Skeletal muscle tissue (tissue), 4 donors: ENCODE measurements around the gene OR56A1. TPM values are rescaled to one million over a fixed set of nuclear protein-coding genes. Genes with fewer than 3 reads are reported as not detected.
"Not testable (repeated sequence)": the region's sequence is repeated elsewhere in the genome, so short reads cannot be mapped to it uniquely, and the experiment has no call there.

Experiments
- H3K27ac ChIP-seq: one replicate; pipeline ENCODE4 v1.7.0; 2013; ENCODE audit warnings: mild to moderate bottlenecking, low read depth, low read length, inconsistent platforms
- H3K27me3 ChIP-seq, 3 donors: one replicate each; pipeline ENCODE4 v1.7.0; 2013; ENCODE audit warnings: low read length in 3 of 3; ENCODE audit not compliant: control insufficient read depth in 3 of 3, insufficient read depth in 3 of 3
- H3K36me3 ChIP-seq, 3 donors: one replicate each; pipeline ENCODE4 v1.7.0; 2013; ENCODE audit warnings: low read length in 3 of 3; ENCODE audit not compliant: control insufficient read depth in 3 of 3, insufficient read depth in 3 of 3
- H3K4me1 ChIP-seq, 3 donors: one replicate each; pipeline ENCODE4 v1.7.0; 2013; ENCODE audit warnings: low read length in 3 of 3, mild to moderate bottlenecking in 3 of 3; ENCODE audit not compliant: control insufficient read depth in 3 of 3, insufficient read depth in 3 of 3
- H3K4me3 ChIP-seq, 3 donors: one replicate each; pipeline ENCODE4 v1.7.0; 2013; ENCODE audit warnings: low read length in 3 of 3
- H3K9ac ChIP-seq, 3 donors: one replicate each; pipeline ENCODE4 v1.7.0; 2013; ENCODE audit warnings: low read length in 3 of 3, mild to moderate bottlenecking in 3 of 3, moderate library complexity in 2 of 3, low read depth in 1 of 3
- H3K9me3 ChIP-seq, 3 donors: one replicate each; pipeline ENCODE4 v1.7.0; 2013; ENCODE audit warnings: low read length in 3 of 3; ENCODE audit not compliant: control insufficient read depth in 3 of 3
- total RNA-seq: library from RNA; depleted of rRNA; stranded (reverse); fragments of >200 nt; gene quantifications from one replicate; pipeline ENCODE4 v1.2.3, GENCODE V29; 2014
- donor health status: Osteomylitis.

Gene OR56A1
- total RNA-seq, result under 0.01 TPM

DNA sequence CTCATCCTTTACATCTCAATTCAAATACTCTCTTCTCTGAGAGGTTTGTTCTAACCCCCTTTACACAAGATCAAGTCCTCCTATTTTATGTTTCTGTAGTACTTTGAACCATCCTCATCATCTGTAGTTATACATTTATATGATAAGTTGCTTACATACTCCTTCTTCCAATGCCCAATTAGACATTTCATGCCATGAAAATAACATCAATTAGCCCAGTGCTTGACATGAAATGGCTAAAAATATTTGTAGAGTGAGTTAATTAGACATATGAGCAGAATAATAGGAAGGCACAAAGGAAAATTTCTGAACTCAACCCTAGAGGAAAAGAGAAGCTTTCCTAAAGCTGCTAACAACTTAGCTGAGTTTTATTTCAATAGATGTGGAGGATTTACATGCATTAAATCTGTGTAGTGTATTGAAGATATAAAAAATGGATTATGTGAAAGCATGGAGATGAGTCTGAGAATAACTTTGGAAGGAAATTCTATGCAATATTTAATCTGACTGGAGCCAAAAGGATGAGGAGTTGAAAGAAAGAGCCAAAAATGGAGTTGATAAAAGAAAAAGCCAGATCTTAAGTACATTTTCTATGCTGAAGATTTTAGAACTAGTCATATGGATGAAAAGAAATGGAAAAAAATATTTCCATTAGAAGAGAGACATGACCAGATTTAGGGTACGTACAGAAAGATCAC lies at the start of gene OR56A1:
OR56A1 (minus strand) TSS at position 51 of the 698 bp plus-strand sequence. CDS start 3,066 bp downstream, outside the sequence.
- Histone ChIP-seq H3K9me3 (no peaks in the 10 kb centered on the region), H3K9ac (no peak within 1 kb of the TSS), H3K27ac (no peak within 1 kb of the TSS), H3K4me3 (no peak within 1 kb of the TSS), H3K36me3 (no peaks in the 10 kb centered on the region), H3K4me1 (no peaks in the 10 kb centered on the region), H3K27me3 (no peaks in the 10 kb centered on the region)

DNA sequence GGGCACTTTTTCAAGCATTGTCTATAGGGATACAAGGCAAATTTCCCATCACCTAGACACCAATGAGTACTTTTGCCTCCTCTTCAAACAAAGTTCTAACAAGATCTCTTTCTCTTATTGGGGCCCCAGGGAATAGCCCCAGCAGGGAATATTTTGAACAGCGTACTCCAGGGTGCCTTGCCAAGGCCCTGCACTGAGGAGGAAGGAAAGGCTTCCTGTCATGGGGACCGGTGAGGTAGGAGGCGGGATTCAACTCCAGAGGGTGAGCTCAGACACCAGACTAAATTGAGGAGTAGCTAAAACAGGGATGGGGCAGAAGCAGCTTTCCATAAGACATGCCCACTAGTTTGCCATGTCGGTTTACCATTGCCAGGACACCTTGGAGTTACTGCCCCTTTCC lies 48.9 kb upstream of the OR56A1 start:
- H3K9ac ChIP-seq, result no peak overlapping the region
- no peaks in the 10 kb centered on the region for H3K4me1 ChIP-seq
- no peak overlapping the region for H3K4me3 ChIP-seq
- H3K27ac ChIP-seq, result no peak overlapping the region
- no peaks in the 10 kb centered on the region for H3K9me3 ChIP-seq
- H3K27me3 ChIP-seq, result no peaks in the 10 kb centered on the region
- no peaks in the 10 kb centered on the region for H3K36me3 ChIP-seq

GRCh38 chr11:6077723-6078122 lies 47.2 kb upstream of the OR56A1 start:
- Histone ChIP-seq H3K36me3 (no peaks in the 10 kb centered on the region), H3K9ac (no peak overlapping the region), H3K27ac (no peak overlapping the region), H3K9me3 (no peaks in the 10 kb centered on the region), H3K4me1 (no peaks in the 10 kb centered on the region), H3K27me3 (no peaks in the 10 kb centered on the region), H3K4me3 (no peak overlapping the region)

GRCh38 chr11:6076443-6076842 lies 45.9 kb upstream of the OR56A1 start:
- H3K4me3 ChIP-seq, H3K27me3 ChIP-seq, H3K36me3 ChIP-seq, H3K9ac ChIP-seq, H3K9me3 ChIP-seq, H3K4me1 ChIP-seq, H3K27ac ChIP-seq: not testable (repeated sequence)

GRCh38 chr11:6067502-6067901 lies 36.9 kb upstream of the OR56A1 start:
- Histone ChIP-seq H3K9ac (no peak overlapping the region), H3K9me3 (no peaks in the 10 kb centered on the region)

GRCh38 chr11:6062691-6063358 lies 32.3 kb upstream of the OR56A1 start:
- Histone ChIP-seq H3K27me3 (no peaks in the 10 kb centered on the region), H3K9ac (no peak overlapping the region), H3K4me1 (no peaks in the 10 kb centered on the region), H3K9me3 (no peaks in the 10 kb centered on the region), H3K36me3 (no peaks in the 10 kb centered on the region), H3K4me3 (no peak overlapping the region), H3K27ac (no peak overlapping the region)

More at GRCh38 chr11:6067502-6067901, 36.9 kb upstream of the OR56A1 start:
- Histone ChIP-seq H3K27ac (no peak overlapping the region), H3K4me1 (no peaks in the 10 kb centered on the region), H3K27me3 (no peaks in the 10 kb centered on the region), H3K4me3 (no peak overlapping the region), H3K36me3 (no peaks in the 10 kb centered on the region)

GRCh38 chr11:6061475-6061874 lies 30.9 kb upstream of the OR56A1 start:
- peaks cover 0 to 2% (median 0%) of the 10 kb centered on the region in 3 donors for H3K27me3 ChIP-seq
- no peaks in the 10 kb centered on the region for H3K9me3 ChIP-seq
- no peak overlapping the region for H3K4me3 ChIP-seq
- no peak overlapping the region for H3K9ac ChIP-seq
- no peak overlapping the region for H3K27ac ChIP-seq
- no peaks in the 10 kb centered on the region for H3K36me3 ChIP-seq
- no peaks in the 10 kb centered on the region for H3K4me1 ChIP-seq

DNA sequence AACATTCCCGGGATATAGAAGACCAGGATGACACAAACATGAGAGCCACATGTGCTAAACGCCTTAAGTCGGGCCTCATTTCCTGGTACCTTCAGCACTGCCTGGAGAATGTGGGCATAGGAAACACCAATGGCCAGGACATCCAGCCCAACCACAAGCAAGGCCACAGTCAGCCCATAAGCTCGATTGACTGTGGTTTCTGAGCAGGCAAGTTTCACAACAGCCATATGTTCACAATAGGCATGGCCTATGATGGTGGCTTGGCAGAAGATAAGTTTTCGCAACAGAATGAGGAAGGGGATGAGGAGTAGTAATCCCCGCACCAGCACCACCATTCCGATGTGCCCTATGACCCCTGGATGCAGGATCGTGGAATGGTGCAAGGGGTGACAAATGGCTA lies 26.9 kb upstream of the OR56A1 start:
- H3K4me1 ChIP-seq, result no peaks in the 10 kb centered on the region
- no peaks in the 10 kb centered on the region for H3K9me3 ChIP-seq
- H3K27me3 ChIP-seq, result peaks cover 0 to 2% (median 0%) of the 10 kb centered on the region in 3 donors
- no peak overlapping the region for H3K4me3 ChIP-seq
- no peak overlapping the region for H3K9ac ChIP-seq
- H3K27ac ChIP-seq, result no peak overlapping the region
- H3K36me3 ChIP-seq, result no peaks in the 10 kb centered on the region

- Histone ChIP-seq H3K9ac (no peak overlapping the region), H3K4me3 (no peak overlapping the region), H3K36me3 (no peaks in the 10 kb centered on the region), H3K9me3 (no peaks in the 10 kb centered on the region), H3K27ac (no peak overlapping the region), H3K27me3 (peaks cover 0 to 5% (median 0%) of the 10 kb centered on the region in 3 donors), H3K4me1 (no peaks in the 10 kb centered on the region)
Observed at GRCh38 chr11:6055569-6055968, 25.0 kb upstream of the OR56A1 start.

GRCh38 chr11:6052374-6052773 lies 21.8 kb upstream of the OR56A1 start:
- Histone ChIP-seq H3K27ac (no peak overlapping the region), H3K27me3 (peaks cover 0 to 8% (median 0%) of the 10 kb centered on the region in 3 donors), H3K4me3 (no peak overlapping the region), H3K9ac (no peak overlapping the region), H3K4me1 (no peaks in the 10 kb centered on the region), H3K9me3 (no peaks in the 10 kb centered on the region), H3K36me3 (no peaks in the 10 kb centered on the region)
